ENCODE measurements around the gene MISP. TPM values are rescaled to one million over a fixed set of nuclear protein-coding genes. Genes with fewer than 3 reads are reported as not detected.

The MISP gene
- total and polyA plus RNA-seq, 2 of the 4 experiments (the other 2 are of a cell fraction) = not detected

DNA sequence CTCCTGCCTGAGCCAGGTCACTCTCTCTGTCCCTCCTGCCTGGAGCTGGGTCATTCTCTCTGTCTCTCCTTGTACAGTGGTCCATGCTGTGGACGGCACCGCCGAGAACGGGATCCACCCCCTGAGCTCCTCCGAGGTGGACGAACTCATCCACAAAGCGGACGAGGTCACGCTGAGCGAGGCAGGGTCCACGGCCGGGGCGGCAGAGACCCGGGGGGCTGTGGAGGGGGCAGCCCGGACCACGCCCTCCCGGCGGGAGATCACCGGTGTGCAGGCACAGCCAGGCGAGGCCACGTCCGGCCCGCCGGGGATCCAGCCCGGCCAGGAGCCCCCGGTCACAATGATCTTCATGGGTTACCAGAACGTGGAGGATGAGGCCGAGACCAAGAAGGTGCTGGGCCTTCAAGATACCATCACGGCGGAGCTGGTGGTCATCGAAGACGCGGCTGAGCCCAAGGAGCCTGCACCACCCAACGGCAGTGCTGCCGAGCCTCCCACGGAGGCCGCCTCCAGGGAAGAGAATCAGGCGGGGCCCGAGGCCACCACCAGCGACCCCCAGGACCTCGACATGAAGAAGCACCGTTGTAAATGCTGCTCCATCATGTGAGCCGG lies 4.6 kb upstream of the MISP start:
- 95% methylated on average over 37 of the region's 43 CpGs; no CpG with 5 or more reads in 1 of the 2 experiments for WGBS, 2 experiments (ENCODE audit: extremely low coverage in 2 of 2, insufficient read length in 1 of 2)
- peaks cover 6% of the 10 kb centered on the region; the same call in 1 of the 2 replicates for H3K36me3 ChIP-seq (ENCODE audit: control insufficient read depth, insufficient read depth, low read length)
- DNase-seq = no peak
- no peak overlapping the region for H2AK9ac ChIP-seq (replicated peaks; ENCODE audit: low read depth, low read length, poor library complexity)
- no peaks in the 10 kb centered on the region for H3K9me1 ChIP-seq (ENCODE audit: insufficient read depth, low read length)
- POLR2A ChIA-PET (ENCODE audit: unreplicated experiment) = no interaction called here
- no peak overlapping the region for H4K91ac ChIP-seq (ENCODE audit: insufficient read depth, low read depth, low read length)
- no peaks in the 10 kb centered on the region for H4K20me1 ChIP-seq (ENCODE audit: insufficient read depth, low read length)
- no peak overlapping the region for H3K14ac ChIP-seq (replicated peaks; ENCODE audit: low read depth, low read length)
- H3K4me2 ChIP-seq (ENCODE audit: low read depth, low read length) = no peak overlapping the region
- no peak overlapping the region for H3K4ac ChIP-seq (ENCODE audit: low read depth, low read length)
- intact Hi-C loops (cut with micrococcal nuclease) = no loop called here
- no peak overlapping the region for H3K27ac ChIP-seq (ENCODE audit: insufficient read depth, low read length)
- no peak overlapping the region for H2BK5ac ChIP-seq (ENCODE audit: low read depth, low read length, poor library complexity, severe bottlenecking)
- in situ Hi-C loops (cut with MboI; ENCODE audit: low sequenced_read_pairs) = no loop called here
- dilution Hi-C loops (cut with HindIII; ENCODE audit: low sequenced_read_pairs, unreplicated experiment) = no loop called here
- no peak overlapping the region for H4K5ac ChIP-seq (ENCODE audit: low read depth, low read length)
- H2BK15ac ChIP-seq (ENCODE audit: low read depth, low read length) = no peak overlapping the region
- H2AFZ ChIP-seq (replicated peaks; ENCODE audit: low read length, poor library complexity) = no peak overlapping the region
- H2BK20ac ChIP-seq (ENCODE audit: low read depth, low read length) = no peak overlapping the region
- peaks cover 2% of the 10 kb centered on the region for H3K4me1 ChIP-seq (ENCODE audit: control insufficient read depth, insufficient read depth, low read length)
- ATAC-seq (ENCODE audit: low read depth) = no peak
- H3K56ac ChIP-seq (ENCODE audit: extremely low read depth, insufficient read depth, low read length) = no peak overlapping the region
- H2AK5ac ChIP-seq (ENCODE audit: low read depth, low read length) = no peak overlapping the region
- no peak overlapping the region for H3K23ac ChIP-seq (ENCODE audit: low read depth, low read length)
- H3K9ac ChIP-seq (ENCODE audit: low read depth, low read length) = no peak overlapping the region
- TF ChIP-seq CHD1 (IDR thresholded peaks at IDR 0.05; ENCODE audit: low read depth, low read length) (no peak), RCOR1 (IDR thresholded peaks at IDR 0.05; ENCODE audit: insufficient replicate concordance, low read length) (no peak), NFE2L2 (IDR thresholded peaks at IDR 0.05; ENCODE audit: low read depth, low read length) (no peak), RFX5 (IDR thresholded peaks at IDR 0.05; ENCODE audit: low read depth, low read length) (no peak), CEBPB (IDR thresholded peaks at IDR 0.05; ENCODE audit: low read depth, low read length) (no peak), MAFK (IDR thresholded peaks at IDR 0.05; ENCODE audit: low read depth, low read length) (no peak), SMC3 (IDR thresholded peaks at IDR 0.05; ENCODE audit: low read depth, low read length) (no peak), MXI1 (IDR thresholded peaks at IDR 0.05; ENCODE audit: borderline replicate concordance, low read depth, low read length) (no peak), FOS (IDR thresholded peaks at IDR 0.05; ENCODE audit: low read depth, low read length) (no peak), BHLHE40 (IDR thresholded peaks at IDR 0.05; ENCODE audit: low read depth, low read length) (no peak)
- TF ChIP-seq, protein P1, sequence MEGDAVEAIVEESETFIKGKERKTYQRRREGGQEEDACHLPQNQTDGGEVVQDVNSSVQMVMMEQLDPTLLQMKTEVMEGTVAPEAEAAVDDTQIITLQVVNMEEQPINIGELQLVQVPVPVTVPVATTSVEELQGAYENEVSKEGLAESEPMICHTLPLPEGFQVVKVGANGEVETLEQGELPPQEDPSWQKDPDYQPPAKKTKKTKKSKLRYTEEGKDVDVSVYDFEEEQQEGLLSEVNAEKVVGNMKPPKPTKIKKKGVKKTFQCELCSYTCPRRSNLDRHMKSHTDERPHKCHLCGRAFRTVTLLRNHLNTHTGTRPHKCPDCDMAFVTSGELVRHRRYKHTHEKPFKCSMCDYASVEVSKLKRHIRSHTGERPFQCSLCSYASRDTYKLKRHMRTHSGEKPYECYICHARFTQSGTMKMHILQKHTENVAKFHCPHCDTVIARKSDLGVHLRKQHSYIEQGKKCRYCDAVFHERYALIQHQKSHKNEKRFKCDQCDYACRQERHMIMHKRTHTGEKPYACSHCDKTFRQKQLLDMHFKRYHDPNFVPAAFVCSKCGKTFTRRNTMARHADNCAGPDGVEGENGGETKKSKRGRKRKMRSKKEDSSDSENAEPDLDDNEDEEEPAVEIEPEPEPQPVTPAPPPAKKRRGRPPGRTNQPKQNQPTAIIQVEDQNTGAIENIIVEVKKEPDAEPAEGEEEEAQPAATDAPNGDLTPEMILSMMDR (conservative IDR thresholded peaks at IDR 0.05; ENCODE audit: low read depth, low read length) = no peak
- no peaks in the 10 kb centered on the region for H3K79me1 ChIP-seq (ENCODE audit: low read depth in 1 of 2, low read length in 2 of 2)
- no peak overlapping the region for H2BK120ac ChIP-seq (ENCODE audit: low read depth, low read length)
- no peak overlapping the region for H3K4me3 ChIP-seq (ENCODE audit: insufficient read depth, low read depth, low read length)
- H3K27me3 ChIP-seq (ENCODE audit: control insufficient read depth, insufficient read depth, low read length) = no peaks in the 10 kb centered on the region
- no peak overlapping the region for H4K8ac ChIP-seq (ENCODE audit: low read depth in 2 of 2, low read length in 2 of 2)
- H3K18ac ChIP-seq (ENCODE audit: low read depth, low read length) = no peak overlapping the region
- H3K9me3 ChIP-seq (ENCODE audit: control insufficient read depth, insufficient read depth, low read length) = peaks cover 30% of the 10 kb centered on the region
- CTCF ChIA-PET = no interaction called here
- BruUV-seq (replicated peaks) = no TSS peak
